Endometrial microvascular endothelial cells (primary cell): ENCODE measurements around the gene DAAM2. TPM values are rescaled to one million over a fixed set of nuclear protein-coding genes. Genes with fewer than 3 reads are reported as not detected.

Experiments used
- in situ Hi-C: cut with HindIII; loops from 2 replicates; pipeline ENCODE4 v1.10.0; 2017; ENCODE audit warnings: low sequenced_read_pairs, low pct_unique_long_range_greater_than_20kb; ENCODE audit errors: inconsistent ontology term
- total RNA-seq: library from RNA; depleted of rRNA; stranded (reverse); fragments of >200 nt; gene quantifications from one replicate; pipeline ENCODE4 v1.2.3, GENCODE V29; 2015; ENCODE audit errors: inconsistent ontology term

Gene DAAM2
- total RNA-seq, 1 donor from 2014 or later, result 0.19 TPM

DNA sequence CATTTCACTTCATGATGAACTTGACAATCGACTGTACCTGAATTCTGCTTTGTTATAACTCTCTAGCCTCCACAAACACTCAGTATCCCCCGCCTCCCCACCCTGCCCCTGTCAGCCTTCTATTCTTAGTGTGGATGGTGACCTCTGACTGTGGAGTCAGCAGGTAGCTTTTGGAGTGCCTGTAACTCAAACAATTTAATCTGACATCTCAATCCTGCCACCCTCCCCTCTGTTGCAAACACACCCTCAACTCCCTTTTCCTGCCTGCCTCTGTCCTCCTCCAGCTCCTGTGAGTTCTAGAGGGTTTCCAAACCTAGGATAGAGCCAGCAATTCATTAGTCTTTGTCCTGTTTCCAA lies 20.3 kb downstream of the DAAM2 start:
- in situ Hi-C loops, result no loop called here

- in situ Hi-C loops, result no loop called here
These were observed 20.8 kb downstream of the DAAM2 start for GRCh38 chr6:39812853-39813533.

GRCh38 chr6:39814236-39814635 lies 22.1 kb downstream of the DAAM2 start:
- in situ Hi-C loops, result no loop called here

DNA sequence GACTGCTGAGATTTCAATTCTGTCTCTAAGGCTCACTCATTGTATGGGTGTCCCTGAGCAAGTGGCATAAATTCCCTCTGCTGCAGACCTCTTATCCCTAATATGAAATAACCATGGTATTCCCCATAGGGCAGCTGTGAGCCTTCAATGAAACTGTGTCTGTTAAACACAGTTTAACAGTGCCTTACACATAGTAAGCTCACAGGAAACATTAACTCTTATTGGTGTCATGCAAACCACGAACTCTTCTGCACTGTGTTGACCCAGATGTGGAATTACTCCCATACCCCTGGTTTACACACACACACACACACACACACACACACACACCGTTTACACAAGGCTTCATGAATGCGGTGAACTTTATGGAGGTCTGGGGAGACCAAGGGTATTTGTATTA lies 23.2 kb downstream of the DAAM2 start:
- in situ Hi-C loops, result no loop called here

DNA sequence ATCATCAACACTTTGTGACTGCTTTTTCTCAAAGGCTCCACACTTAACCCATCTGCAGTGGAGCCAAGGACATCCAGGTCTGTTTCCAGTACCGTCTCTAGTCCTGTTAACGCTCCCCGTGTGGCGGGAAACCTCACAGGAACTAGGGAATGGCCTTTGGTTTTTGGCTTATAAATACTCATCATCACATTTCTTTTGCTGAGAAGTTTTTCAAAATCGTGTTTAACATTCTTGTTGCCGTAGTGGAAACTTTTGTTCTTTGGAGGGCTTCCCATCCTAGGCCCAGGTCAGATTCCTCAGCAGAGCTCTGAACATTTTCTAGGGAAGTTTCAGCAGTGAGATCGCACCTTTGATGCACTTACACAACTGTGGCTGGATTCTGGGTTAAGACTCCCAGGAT lies 24.6 kb downstream of the DAAM2 start:
- in situ Hi-C loops, result no loop called here

- in situ Hi-C loops, result no loop called here
These were observed 26.5 kb downstream of the DAAM2 start for GRCh38 chr6:39818695-39819094.

- in situ Hi-C loops, result no loop called here
These were observed 27.1 kb downstream of the DAAM2 start for GRCh38 chr6:39819228-39819627.

DNA sequence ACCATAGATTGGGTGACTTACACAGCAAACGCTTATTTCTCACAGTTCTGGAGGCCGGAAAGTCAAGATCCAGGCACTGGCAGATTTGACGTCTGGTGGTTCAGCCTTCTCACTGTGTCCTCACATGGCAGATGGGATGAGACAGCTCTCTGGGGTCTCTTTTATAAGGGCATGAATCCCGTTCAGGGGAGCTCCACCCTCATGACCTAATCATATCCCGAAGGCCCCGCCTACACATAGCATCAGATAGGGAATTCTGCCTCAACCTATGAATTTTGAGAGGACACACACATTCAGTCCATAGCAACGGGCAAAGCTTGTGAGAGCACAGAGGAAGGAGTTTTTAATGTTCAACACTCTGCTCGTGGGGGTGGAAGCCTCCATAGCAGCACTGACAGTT lies 27.5 kb downstream of the DAAM2 start:
- in situ Hi-C loops, result no loop called here

GRCh38 chr6:39820553-39820952 lies 28.4 kb downstream of the DAAM2 start:
- in situ Hi-C loops, result no loop called here

DNA sequence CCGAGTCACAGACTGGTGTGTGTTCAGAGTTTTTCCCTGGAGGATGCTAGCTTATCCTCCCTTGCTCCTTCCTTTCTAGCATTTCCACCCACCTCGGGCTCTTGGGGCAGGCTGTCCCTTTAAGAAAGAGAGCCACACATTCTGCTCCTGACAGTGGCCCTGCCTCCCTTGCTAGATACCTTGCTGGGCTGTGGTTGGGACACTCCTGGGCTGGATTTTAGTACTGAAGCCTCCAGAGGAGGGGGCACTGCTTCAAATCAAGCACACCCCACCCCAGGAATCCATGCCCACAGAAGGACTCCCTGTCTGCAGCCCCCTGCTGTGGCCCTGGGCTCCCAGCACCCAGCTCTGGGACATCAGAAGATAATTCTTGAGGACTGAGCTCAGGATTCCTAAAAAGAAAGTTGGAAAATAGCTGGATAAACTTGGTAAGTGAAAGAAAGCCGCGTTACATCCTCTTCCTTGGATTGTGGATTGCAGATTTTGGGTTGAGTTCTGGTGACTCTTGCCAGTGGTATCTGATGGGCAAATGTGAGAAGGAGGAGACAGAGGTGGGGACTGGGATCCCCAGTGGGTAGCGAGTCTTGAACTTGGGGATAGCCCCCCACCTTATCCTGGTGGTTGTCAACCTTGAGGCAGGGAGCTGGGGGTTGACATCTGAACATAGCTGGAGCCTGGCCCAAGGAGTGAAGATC lies 29.0 kb downstream of the DAAM2 start:
- in situ Hi-C loops, result no loop called here

DNA sequence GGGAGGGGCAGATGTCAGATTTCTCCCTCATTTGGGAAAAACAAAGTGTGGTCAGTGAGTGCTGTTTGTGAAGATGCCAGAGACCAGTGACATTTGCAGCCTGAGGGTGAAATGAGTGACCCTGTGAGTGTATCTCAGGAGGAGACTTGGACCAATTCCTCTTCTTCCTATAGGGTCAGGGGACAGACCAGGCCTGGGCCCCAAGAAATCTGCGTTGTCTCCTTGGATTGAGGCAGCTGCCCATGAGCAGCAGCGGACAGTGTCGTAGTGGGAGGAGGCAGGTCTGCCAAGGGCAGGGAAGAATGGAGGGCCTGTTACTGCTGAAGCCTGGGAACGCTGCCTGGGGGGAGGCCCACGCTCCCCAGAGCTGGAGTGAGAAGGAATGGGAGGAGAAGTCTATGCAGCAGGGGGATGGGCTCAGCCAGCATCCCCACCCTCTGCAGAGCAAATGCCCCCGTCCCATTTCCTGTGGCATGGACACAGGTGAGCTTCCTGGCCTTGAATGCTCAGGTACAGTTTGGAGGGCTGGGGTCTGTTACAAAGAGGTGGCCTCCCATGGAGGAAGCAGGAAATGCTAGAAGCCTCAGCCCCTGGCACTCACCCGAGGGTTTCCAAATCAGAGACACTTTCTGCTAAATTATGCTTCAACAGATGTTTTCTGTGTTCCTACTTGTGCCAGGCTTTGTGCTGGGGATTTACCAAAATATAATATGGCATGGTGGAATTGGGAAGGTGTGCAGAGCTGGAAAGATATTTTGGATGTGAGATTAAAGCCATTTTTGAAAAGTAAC lies 29.8 kb downstream of the DAAM2 start:
- in situ Hi-C loops, result no loop called here

GRCh38 chr6:39822846-39823815 lies 31.0 kb downstream of the DAAM2 start:
- in situ Hi-C loops, result no loop called here

- in situ Hi-C loops, result no loop called here
These were observed 32.1 kb downstream of the DAAM2 start for GRCh38 chr6:39824030-39824926.

DNA sequence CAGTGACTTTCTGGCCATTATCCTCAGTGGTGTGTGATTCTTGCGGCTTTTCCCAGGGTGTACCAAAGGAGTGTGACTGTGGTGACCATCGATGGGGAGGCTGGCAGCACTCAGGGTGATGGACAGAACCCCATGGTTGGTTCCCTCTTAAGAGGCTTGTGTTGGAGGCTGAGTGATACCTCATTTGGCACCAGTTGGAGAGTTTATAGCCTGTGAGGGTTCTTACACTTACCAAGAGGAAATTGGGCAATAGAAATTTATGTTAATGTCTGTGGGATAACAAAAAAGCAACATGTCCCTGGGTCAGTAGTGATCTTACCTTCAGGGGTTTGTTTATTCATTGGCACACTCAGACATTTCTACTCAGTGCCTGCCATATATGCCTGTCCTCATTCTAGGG lies 37.2 kb downstream of the DAAM2 start:
- in situ Hi-C loops, result no loop called here

DNA sequence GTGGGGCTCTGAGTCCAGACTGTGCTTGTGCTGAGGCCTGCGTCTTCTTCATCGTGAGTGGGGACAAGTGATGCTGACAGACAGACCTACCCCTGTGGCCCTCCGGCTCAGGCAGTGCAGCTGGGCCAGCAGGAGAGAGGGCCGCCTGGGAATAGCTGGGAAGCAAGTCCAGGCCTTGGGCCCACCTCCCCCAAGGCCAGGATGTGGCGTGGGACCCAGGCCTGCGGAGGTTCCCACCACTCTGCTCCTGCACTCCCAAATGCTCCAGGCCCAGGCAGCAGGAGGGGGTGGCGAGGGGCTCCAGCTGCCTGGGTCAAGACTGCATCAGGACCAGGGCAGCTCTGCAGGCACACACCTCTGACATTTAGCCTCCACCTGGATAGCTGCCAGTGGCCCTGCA lies 38.3 kb downstream of the DAAM2 start:
- in situ Hi-C loops, result no loop called here

- in situ Hi-C loops, result no loop called here
These were observed 39.5 kb downstream of the DAAM2 start for GRCh38 chr6:39831701-39832100.

DNA sequence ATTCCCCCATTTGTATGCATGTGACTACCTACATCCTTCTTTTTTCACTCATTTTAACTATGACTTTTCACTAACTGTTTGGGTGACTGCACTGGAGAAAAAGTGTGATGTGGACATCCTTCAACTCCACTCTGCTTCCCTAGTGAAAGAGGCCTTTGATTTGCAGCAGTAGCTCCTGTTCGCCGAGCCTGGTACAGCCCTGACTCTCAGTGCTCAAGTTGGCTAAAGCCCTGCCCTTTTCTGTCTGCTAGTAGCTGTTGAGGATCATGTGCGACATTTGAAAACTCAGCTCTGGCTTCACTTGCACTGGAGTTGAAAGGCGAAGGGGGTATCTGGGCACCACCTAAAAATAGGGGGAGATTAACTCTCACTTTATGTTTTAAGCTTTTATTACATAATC lies 42.1 kb downstream of the DAAM2 start:
- in situ Hi-C loops, result no loop called here

- in situ Hi-C loops, result no loop called here
These were observed 42.7 kb downstream of the DAAM2 start for GRCh38 chr6:39834866-39835265.
